CD4-positive, alpha-beta T cell treated with Interleukin-6 at 100 ng/mL for 8 hours (primary cell): ENCODE measurements around the gene MAP4K4.
"Not testable (repeated sequence)": the region's sequence is repeated elsewhere in the genome, so short reads cannot be mapped to it uniquely, and the experiment has no call there.

Experiments
- DNase-seq: peaks from one replicate; pipeline ENCODE4 v3.0.0-alpha.2; 2020; ENCODE audit warnings: mixed read lengths, low spot score

Gene MAP4K4

GRCh38 chr2:101742547-101742946 is 45.0 kb downstream of the MAP4K4 start:
- no peak for DNase-seq

GRCh38 chr2:101743288-101743687 is 45.8 kb downstream of the MAP4K4 start:
- DNase-seq: no peak

- DNase-seq: no peak
Measured at GRCh38 chr2:101744832-101745231, 47.3 kb downstream of the MAP4K4 start.

- DNase-seq: no peak
Measured at GRCh38 chr2:101745711-101746694, 48.5 kb downstream of the MAP4K4 start.

- DNase-seq: no peak
Measured at GRCh38 chr2:101748000-101748399, 50.5 kb downstream of the MAP4K4 start.

- DNase-seq: not testable (repeated sequence)
Measured at GRCh38 chr2:101748462-101748861, 51.0 kb downstream of the MAP4K4 start.

- DNase-seq: no peak
Measured at GRCh38 chr2:101750688-101751087, 53.2 kb downstream of the MAP4K4 start.

- DNase-seq: no peak
Measured at GRCh38 chr2:101751276-101751815, 53.8 kb downstream of the MAP4K4 start.

- DNase-seq: no peak
Measured at GRCh38 chr2:101751875-101752619, 54.5 kb downstream of the MAP4K4 start.

- DNase-seq: no peak
Measured at GRCh38 chr2:101752716-101753616, 55.5 kb downstream of the MAP4K4 start.

- DNase-seq: no peak
Measured at GRCh38 chr2:101753720-101754490, 56.4 kb downstream of the MAP4K4 start.

- no peak for DNase-seq
Measured at GRCh38 chr2:101754618-101755017, 57.1 kb downstream of the MAP4K4 start.

GRCh38 chr2:101756266-101756665 is 58.8 kb downstream of the MAP4K4 start:
- no peak for DNase-seq

GRCh38 chr2:101758001-101758400 is 60.5 kb downstream of the MAP4K4 start:
- no peak for DNase-seq

GRCh38 chr2:101759162-101759561 is 61.7 kb downstream of the MAP4K4 start:
- no peak for DNase-seq

- DNase-seq: no peak
Measured at GRCh38 chr2:101762451-101763171, 65.1 kb downstream of the MAP4K4 start.

GRCh38 chr2:101763496-101764333 is 66.2 kb downstream of the MAP4K4 start:
- no peak for DNase-seq

- DNase-seq: no peak
Measured at GRCh38 chr2:101766337-101766736, 68.8 kb downstream of the MAP4K4 start.
